Upper lobe of left lung (tissue), 4 donors: ENCODE data around the gene CBX2.

Experiments
- CTCF ChIP-seq, 6 experiments: fragments of 450-650 bp in 4 of 6; fragments of 200-600 bp in 2 of 6; sonication (generic) in 2 of 6; IDR thresholded peaks; one replicate each; pipeline ENCODE4 v1.5.1; 2016 to 2019; ENCODE audit warnings: antibody characterized with exemption in 6 of 6
- POLR2A ChIP-seq, 4 donors: fragments of 450-650 bp; IDR thresholded peaks; one replicate each; pipeline ENCODE4 v1.5.1; 2016 to 2017; ENCODE audit warnings: antibody characterized with exemption in 4 of 4, mild to moderate bottlenecking in 2 of 4
- POLR2AphosphoS5 ChIP-seq, 2 donors: sonication (generic); formaldehyde crosslinking; IDR thresholded peaks; one replicate each; pipeline ENCODE4 v1.5.1; 2017; ENCODE audit warnings: antibody characterized with exemption in 2 of 2

- TF ChIP-seq CTCF (IDR thresholded peaks at IDR 0.05) (no peak), POLR2AphosphoS5 (IDR thresholded peaks at IDR 0.05) (no peak), POLR2A (IDR thresholded peaks at IDR 0.05) (no peak)
Observed at GRCh38 chr17:79810130-79811010, 32.4 kb downstream of the CBX2 start.
